HK-2 (cell line): Measurements from ENCODE around the gene PHEX.
"Not testable (repeated sequence)": the region's sequence is repeated elsewhere in the genome, so short reads cannot be mapped to it uniquely, and the experiment has no call there.

Experiments used
- DNase-seq: peaks from one replicate; pipeline ENCODE4 v3.0.0-alpha.2; 2018; ENCODE audit not compliant: unreplicated experiment

PHEX gene

DNA sequence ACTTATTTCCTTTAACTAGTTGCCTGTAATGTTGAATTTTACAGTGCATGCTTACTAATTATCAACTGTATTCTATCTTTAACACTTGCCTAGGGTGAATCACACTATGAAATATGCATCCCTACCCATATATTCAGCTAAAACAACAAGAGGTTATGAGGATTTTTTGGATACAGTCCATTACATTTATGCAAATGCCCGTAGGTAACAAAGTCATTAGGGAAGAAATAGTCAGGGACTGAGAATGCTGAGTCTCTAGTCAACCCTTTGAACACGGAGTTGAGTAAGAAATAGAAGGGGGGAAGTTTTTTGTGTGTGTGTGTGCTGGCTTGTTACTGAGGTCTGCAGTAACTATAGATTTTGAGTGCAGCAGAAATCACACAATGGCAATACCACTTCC lies 214.5 kb downstream of the PHEX start:
- no peak for DNase-seq

GRCh38 chrX:22247169-22247568 lies 215.0 kb downstream of the PHEX start:
- no peak for DNase-seq

GRCh38 chrX:22248401-22248800 lies 216.3 kb downstream of the PHEX start:
- DNase-seq: no peak

DNA sequence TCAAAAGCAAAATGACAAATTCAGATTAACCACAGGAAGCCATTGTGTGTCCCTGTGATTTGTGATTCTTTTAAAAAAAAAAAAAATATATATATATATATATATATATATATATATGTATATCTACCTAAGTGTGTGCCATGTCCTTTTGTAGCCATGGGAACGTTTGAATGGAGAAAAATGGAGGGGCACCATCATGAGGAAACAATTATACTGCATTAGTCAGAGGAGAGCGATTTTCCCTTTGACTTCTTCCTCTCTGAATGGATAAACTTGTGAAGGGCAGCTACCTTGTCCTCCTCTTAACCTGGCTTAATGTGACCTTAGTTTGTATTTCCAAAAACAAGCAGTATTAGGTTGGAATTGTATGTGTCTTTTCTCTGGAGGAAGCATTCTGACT lies 217.2 kb downstream of the PHEX start:
- no peak for DNase-seq

- DNase-seq: no peak
Observed at GRCh38 chrX:22268706-22269105, 236.6 kb downstream of the PHEX start.

DNA sequence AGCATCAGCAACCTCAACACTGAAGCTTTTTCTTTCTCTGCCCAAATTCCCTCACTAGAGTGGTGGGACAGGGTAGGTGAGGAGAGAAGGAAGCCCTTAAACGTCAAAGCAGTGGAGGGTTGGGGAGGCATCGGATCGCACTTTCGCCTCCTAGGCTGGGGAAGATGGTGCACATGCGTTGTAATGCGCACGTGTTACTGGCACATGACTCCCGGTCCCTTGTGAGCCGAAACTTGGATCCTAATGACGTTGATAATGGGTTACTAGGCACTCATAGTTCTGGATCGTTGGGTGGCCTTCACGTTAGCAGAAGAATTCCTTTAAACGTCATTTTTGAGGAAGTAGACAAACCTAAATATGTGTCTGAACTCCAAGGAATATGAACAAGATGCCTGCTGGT lies 240.5 kb downstream of the PHEX start, which contains the start of gene CBLL2:
Gene CBLL2, plus strand, starts transcription at position 301 of the 400 bp plus-strand sequence. Its CDS starts 79 bp downstream, at position 380.
- no peak for DNase-seq

DNA sequence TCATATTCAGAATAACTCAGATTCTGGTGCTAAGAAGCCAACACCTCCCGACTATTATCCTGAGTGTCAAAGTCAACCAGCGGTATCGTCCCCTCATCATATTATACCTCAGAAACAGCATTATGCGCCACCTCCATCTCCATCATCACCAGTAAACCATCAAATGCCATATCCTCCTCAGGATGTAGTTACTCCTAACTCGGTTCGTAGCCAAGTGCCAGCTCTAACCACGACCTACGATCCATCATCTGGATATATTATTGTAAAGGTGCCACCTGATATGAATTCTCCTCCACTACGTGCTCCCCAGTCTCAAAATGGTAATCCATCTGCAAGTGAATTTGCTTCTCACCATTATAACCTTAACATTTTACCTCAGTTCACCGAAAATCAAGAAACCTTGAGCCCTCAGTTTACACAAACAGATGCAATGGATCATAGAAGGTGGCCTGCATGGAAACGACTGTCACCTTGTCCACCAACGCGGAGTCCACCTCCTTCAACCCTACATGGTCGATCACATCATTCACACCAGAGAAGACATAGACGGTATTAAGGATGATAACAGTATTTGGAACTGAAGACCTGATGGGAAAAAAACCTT lies 241.7 kb downstream of the PHEX start:
- no peak for DNase-seq

GRCh38 chrX:22276781-22277180 lies 244.7 kb downstream of the PHEX start:
- DNase-seq: no peak

DNA sequence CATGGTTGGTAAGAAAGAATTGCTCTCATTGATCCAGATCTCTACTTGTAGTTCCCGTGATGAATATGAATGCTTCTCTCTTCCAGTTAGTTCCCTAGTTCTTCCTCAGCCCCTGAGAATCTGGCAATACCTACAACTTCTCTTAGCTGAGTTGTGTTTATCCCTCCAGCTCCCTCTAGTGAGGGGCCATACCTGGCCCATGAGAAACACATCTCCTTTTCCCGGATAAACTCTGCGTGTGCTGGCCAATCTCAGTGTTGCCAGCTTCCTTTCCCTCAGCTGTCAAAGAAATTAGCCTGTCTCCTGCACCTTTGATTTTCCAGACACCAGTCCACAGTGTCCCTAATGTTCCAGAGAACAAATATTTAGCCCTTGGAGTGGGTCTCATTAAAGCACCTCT lies 246.2 kb downstream of the PHEX start:
- DNase-seq: no peak

GRCh38 chrX:22289209-22289608 lies 257.1 kb downstream of the PHEX start:
- DNase-seq: not testable (repeated sequence)

GRCh38 chrX:22296871-22297270 lies 264.7 kb downstream of the PHEX start:
- DNase-seq: no peak

- no peak for DNase-seq
Observed at GRCh38 chrX:22300130-22300529, 268.0 kb downstream of the PHEX start.
